Psoas muscle (tissue), 8 donors: Measurements from ENCODE around the gene EARS2. TPM values are rescaled to one million over a fixed set of nuclear protein-coding genes. Genes with fewer than 3 reads are reported as not detected.

ENCODE experiments used
- ATAC-seq, 4 donors: fragments of 200-7000 bp; cut with Tn5 transposase; one replicate each; pipeline ENCODE4 v1.9.1; 2020; ENCODE audit warnings: moderate library complexity in 3 of 4, mild to moderate bottlenecking in 2 of 4
- DNase-seq, 2 donors: peaks; one replicate each; pipeline ENCODE4 v3.0.0-alpha.2; 2020
- H3K27ac ChIP-seq: fragments of 200-600 bp; one replicate; pipeline ENCODE4 v1.8.0; 2022
- H3K27me3 ChIP-seq, 3 donors: fragments of 200-600 bp in 1 of 3; one replicate each; pipeline versions ENCODE4 v1.6.1 to v1.8.0; 2013 to 2022; ENCODE audit warnings: low read length in 2 of 3, mild to moderate bottlenecking in 2 of 3, moderate library complexity in 1 of 3; ENCODE audit not compliant: insufficient read depth in 3 of 3
- H3K36me3 ChIP-seq, 2 donors: fragments of 200-600 bp in 1 of 2; one replicate each; pipeline versions ENCODE4 v1.6.1 to v1.8.0; 2013 to 2022; ENCODE audit warnings: low read depth in 1 of 2, mild to moderate bottlenecking in 1 of 2, moderate library complexity in 1 of 2; ENCODE audit not compliant: insufficient read depth in 1 of 2
- H3K4me1 ChIP-seq: fragments of 200-600 bp; one replicate; pipeline ENCODE4 v1.8.0; 2022
- H3K4me3 ChIP-seq: fragments of 200-600 bp; one replicate; pipeline ENCODE4 v1.8.0; 2022; ENCODE audit warnings: mild to moderate bottlenecking
- H3K9me3 ChIP-seq: fragments of 200-600 bp; one replicate; pipeline ENCODE4 v1.8.0; 2022
- WGBS, 3 donors: extraction: QIAGEN DNeasy Blood & Tissue Kit; methylation state at CpG; one replicate each; pipeline versions ENCODE4 v1.1.6 to v1.1.7; 2013; 5-methylcytosine and 5-hydroxymethylcytosine counted together
- intact Hi-C, 2 donors: fragments of 100-400 bp; cut with DNase I; formaldehyde crosslinking; loops; one replicate each; pipeline versions ENCODE4 v1.11.0 to v1.14.2; 2022
- long read RNA-seq, 2 donors: library from polyadenylated mRNA; unstranded; transcript quantifications; one replicate each; pipeline ENCODE4 v2.0.0, GENCODE V29; 2021
- polyA plus RNA-seq, 3 donors: library from polyadenylated mRNA; stranded (reverse); fragments of 200-250 nt; gene quantifications; one replicate each; pipeline ENCODE4 v1.2.3, GENCODE V29; 2013
- total RNA-seq, 4 donors: library from RNA; stranded (reverse); fragmentation: NEBNext Ultra II Directional in 2 of 4; extraction: Animal tissue kit (Norgen Biotek cat#: 25700) in 2 of 4; gene quantifications; one replicate each; pipeline versions ENCODE4 v1.2.1 to v1.2.4, GENCODE V29; 2021 to 2023
- TF ChIP-seq, protein P1 (sequence below): fragments of 200-600 bp; IDR thresholded peaks from one replicate; pipeline ENCODE4 v1.8.0; 2022; ENCODE audit warnings: antibody characterized with exemption
- donor health status: healthy with polysubstance abuse.
- donor health status: DM: no; HTN: no; CAD: no; lungs with moderate emphysema.
- donor health status: Bipolar disorder and iron deficiency.
- donor health status: healthy.
- donor health status: DM: yes; HTN: yes; CAD: no.
- donor health status: DM: no; HTN: no; CAD: no.
- donor health status: DM: no; HTN: no; CAD: no.
- donor health status: DM: yes; HTN: yes; CAD: no.

EARS2 gene
- total RNA-seq (10 to 100 TPM; 19.0 to 28.3 (median 20.9) TPM), polyA plus RNA-seq (10 to 100 TPM; 12.1 to 22.5 (median 13.6) TPM)
- long read RNA-seq, donor 1, transcript EARS2-207 (10 exons, 3,840 nt): major isoform, 6 of 19 reads
- long read RNA-seq, donor 1, partial matches to known transcripts: 8 of 19 reads
- long read RNA-seq, donor 1, other reads (novel, unspliced or antisense): 1 of 19 reads
- long read RNA-seq, donor 2, transcript EARS2-201 (9 exons, 3,961 nt): minor isoform, 14 of 72 reads
- long read RNA-seq, donor 2, transcript EARS2-207 (10 exons, 3,840 nt): major isoform, 18 of 72 reads
- long read RNA-seq, donor 2, partial matches to known transcripts: 35 of 72 reads
- long read RNA-seq, donor 2, other reads (novel, unspliced or antisense): 4 of 72 reads

DNA sequence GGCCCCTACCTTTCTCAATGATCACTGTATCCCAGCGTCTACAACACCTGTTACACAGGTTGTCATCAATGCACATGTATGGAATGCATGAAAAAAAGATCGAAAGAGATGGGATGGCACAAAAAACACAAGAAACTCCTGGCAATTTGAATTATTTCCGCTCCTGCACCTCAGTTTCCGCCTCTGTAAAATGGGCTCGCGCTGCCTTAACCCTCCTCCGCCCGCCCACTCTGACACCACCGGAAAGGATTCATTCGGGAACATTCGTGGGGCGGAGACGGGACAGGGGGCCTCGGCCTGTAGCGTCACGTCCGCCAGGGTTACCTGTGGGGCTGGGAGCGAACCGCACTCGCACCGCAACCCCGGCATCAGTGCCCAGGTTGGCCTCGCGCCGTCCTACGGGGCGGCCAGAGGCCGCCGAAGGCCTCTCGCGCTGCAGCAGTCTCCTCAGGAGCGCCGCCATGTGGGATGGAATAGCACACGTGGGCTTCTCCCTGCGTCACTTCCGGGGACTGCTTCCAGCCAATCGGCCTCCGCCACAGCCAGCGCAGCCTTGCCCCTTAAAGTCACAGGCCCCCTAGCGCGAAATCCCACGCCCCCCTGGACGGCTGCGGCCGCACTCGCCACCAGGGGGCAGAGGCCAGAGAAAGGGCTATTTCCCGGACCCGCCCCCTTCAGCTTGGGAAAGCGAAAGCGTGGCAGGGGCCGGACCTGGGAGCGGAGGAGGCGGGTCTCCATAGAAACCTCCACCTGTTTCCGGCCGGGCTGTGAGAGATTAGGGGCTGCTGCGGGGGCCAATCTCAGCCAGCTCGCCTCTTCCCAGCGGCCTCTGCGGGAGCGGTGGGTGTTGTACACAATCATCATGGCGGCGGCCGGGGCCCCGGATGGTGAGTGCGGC, at the start of gene EARS2, which contains the start of gene UBFD1:
Gene EARS2, minus strand, starts transcription at position 470 of the 898 bp plus-strand sequence. Its CDS starts 7 bp downstream, at position 463.
Gene UBFD1, plus strand, starts transcription at position 847 of the 898 bp plus-strand sequence. Its CDS starts 16 bp downstream, at position 863.
- H3K4me1 ChIP-seq: peaks cover 43% of the 10 kb centered on the region
- ATAC-seq (peak; percentile 92 to 96 (median 93)), DNase-seq (peak; percentile 99)
- WGBS, 3 donors: 1 to 2% (median 2%) methylated on average over 53 to 65 of the region's 65 CpGs
- H3K9me3 ChIP-seq: no peaks in the 10 kb centered on the region
- no peaks in the 10 kb centered on the region for H3K27me3 ChIP-seq
- H3K4me3 ChIP-seq: peak within 1 kb of the TSS; percentile 85
- TF ChIP-seq, protein P1, sequence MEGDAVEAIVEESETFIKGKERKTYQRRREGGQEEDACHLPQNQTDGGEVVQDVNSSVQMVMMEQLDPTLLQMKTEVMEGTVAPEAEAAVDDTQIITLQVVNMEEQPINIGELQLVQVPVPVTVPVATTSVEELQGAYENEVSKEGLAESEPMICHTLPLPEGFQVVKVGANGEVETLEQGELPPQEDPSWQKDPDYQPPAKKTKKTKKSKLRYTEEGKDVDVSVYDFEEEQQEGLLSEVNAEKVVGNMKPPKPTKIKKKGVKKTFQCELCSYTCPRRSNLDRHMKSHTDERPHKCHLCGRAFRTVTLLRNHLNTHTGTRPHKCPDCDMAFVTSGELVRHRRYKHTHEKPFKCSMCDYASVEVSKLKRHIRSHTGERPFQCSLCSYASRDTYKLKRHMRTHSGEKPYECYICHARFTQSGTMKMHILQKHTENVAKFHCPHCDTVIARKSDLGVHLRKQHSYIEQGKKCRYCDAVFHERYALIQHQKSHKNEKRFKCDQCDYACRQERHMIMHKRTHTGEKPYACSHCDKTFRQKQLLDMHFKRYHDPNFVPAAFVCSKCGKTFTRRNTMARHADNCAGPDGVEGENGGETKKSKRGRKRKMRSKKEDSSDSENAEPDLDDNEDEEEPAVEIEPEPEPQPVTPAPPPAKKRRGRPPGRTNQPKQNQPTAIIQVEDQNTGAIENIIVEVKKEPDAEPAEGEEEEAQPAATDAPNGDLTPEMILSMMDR: peak; percentile 92
- intact Hi-C loops: loop anchor here (1.0 to 10.0 kb wide), 5 partner anchors 39 to 988 kb away; partner anchors contain the start of genes NDUFAB1 (in 2 of the 2), COG7 (in 1 of the 2) and GGA2 (in 1 of the 2)
- H3K36me3 ChIP-seq: peaks cover 18 to 61% of the 10 kb centered on the region in 2 donors
- H3K27ac ChIP-seq: peak within 1 kb of the TSS; percentile 93

GRCh38 chr16:23597003-23597756, 40.0 kb upstream of the EARS2 start:
- H3K36me3 ChIP-seq: peaks cover under 1 to 39% of the 10 kb centered on the region in 2 donors
- H3K9me3 ChIP-seq: no peaks in the 10 kb centered on the region
- H3K4me3 ChIP-seq: peak overlapping the region; percentile 90
- 83 to 85% (median 84%) methylated on average over 11 of the region's 11 CpGs for WGBS, 3 donors
- ATAC-seq (peak; percentile 53 to 66 (median 64)), DNase-seq (peak in 1 of 2 donors; percentile 30)
- no peaks in the 10 kb centered on the region for H3K27me3 ChIP-seq
- peak overlapping the region; percentile 82 for H3K27ac ChIP-seq
- H3K4me1 ChIP-seq: peaks cover 19% of the 10 kb centered on the region
- TF ChIP-seq, protein P1: peak; percentile 31
- intact Hi-C loops: loop anchor here (2.0 to 5.0 kb wide), 2 partner anchors 40 to 44 kb away; partner anchors contain the start of genes DCTN5 (in 1 of the 2), EARS2 (in 1 of the 2), PALB2 (in 1 of the 2) and UBFD1 (in 1 of the 2)

- intact Hi-C loops: loop anchor here (1.0 to 5.0 kb wide), 3 partner anchors 39 to 45 kb away; partner anchors contain the start of genes EARS2 (in 2 of the 2), UBFD1 (in 2 of the 2), DCTN5 (in 1 of the 2) and PALB2 (in 1 of the 2)
- H3K27ac ChIP-seq: peak within 1 kb of the TSS; percentile 82
- ATAC-seq (peak; percentile 96 to 99 (median 96)), DNase-seq (peak; percentile 94 to 96)
- H3K9me3 ChIP-seq: no peaks in the 10 kb centered on the region
- peaks cover 19% of the 10 kb centered on the region for H3K4me1 ChIP-seq
- peak within 1 kb of the TSS; percentile 90 for H3K4me3 ChIP-seq
- peaks cover 6 to 41% of the 10 kb centered on the region in 2 donors for H3K36me3 ChIP-seq
- TF ChIP-seq, protein P1: peak; percentile 100
- no peaks in the 10 kb centered on the region for H3K27me3 ChIP-seq
- WGBS, 3 donors: 1 to 2% (median 2%) methylated on average over 60 to 67 of the region's 67 CpGs
These were observed 39.0 kb upstream of the EARS2 start, which contains the start of gene NDUFAB1 for GRCh38 chr16:23595951-23596720. Gene NDUFAB1, minus strand, starts transcription at chr16:23596316. Its CDS starts 26 bp downstream, at chr16:23596290.
